GM12873 (cell line): Measurements from ENCODE around the gene MRPS10.

Experiments used
- CTCF ChIP-seq: IDR thresholded peaks from 2 replicates; pipeline ENCODE4 v1.5.1; 2012; ENCODE audit warnings: low read depth, mild to moderate bottlenecking, moderate library complexity, low read length, control low read depth; ENCODE audit not compliant: insufficient read depth; ENCODE audit errors: missing control alignments

The MRPS10 gene

GRCh38 chr6:42194056-42194455, 23.6 kb downstream of the MRPS10 start:
- TF ChIP-seq CTCF = no peak

- no peak for TF ChIP-seq CTCF
These were observed 24.2 kb downstream of the MRPS10 start for GRCh38 chr6:42193491-42193894.

- TF ChIP-seq CTCF = no peak
These were observed 27.0 kb downstream of the MRPS10 start for GRCh38 chr6:42190554-42191183.

- TF ChIP-seq CTCF = no peak
These were observed 29.3 kb downstream of the MRPS10 start for GRCh38 chr6:42188406-42188805.

- no peak for TF ChIP-seq CTCF
These were observed 32.1 kb downstream of the MRPS10 start for GRCh38 chr6:42185597-42185996.

- no peak for TF ChIP-seq CTCF
These were observed 33.2 kb downstream of the MRPS10 start for GRCh38 chr6:42184475-42184874.

- no peak for TF ChIP-seq CTCF
These were observed 35.6 kb downstream of the MRPS10 start for GRCh38 chr6:42182101-42182500.
